Peyer's patch (tissue), 4 donors: Measurements from ENCODE around the gene DKKL1. TPM values are rescaled to one million over a fixed set of nuclear protein-coding genes. Genes with fewer than 3 reads are reported as not detected.

Experiments
- DNase-seq, 3 donors: peaks; one replicate each; pipeline ENCODE4 v3.0.0-alpha.2; 2017 to 2019
- H3K27ac ChIP-seq, 4 donors: fragments of 200-600 bp; sonication (generic); one replicate each; pipeline ENCODE4 v1.5.1; 2016 to 2019
- H3K27me3 ChIP-seq, 2 donors: fragments of 200-600 bp; sonication (generic); one replicate each; pipeline ENCODE4 v1.5.1; 2019
- H3K36me3 ChIP-seq, 3 donors: fragments of 200-600 bp; sonication (generic); one replicate each; pipeline ENCODE4 v1.5.1; 2016 to 2019
- H3K4me1 ChIP-seq, 4 donors: fragments of 200-600 bp; sonication (generic); one replicate each; pipeline ENCODE4 v1.5.1; 2016 to 2019
- H3K4me3 ChIP-seq, 4 donors: fragments of 200-600 bp; sonication (generic); 1 replicate in 3 of 4; 2 replicates in 1 of 4; pipeline ENCODE4 v1.5.1; 2016 to 2019; ENCODE audit warnings: mild to moderate bottlenecking in 1 of 4
- H3K9me3 ChIP-seq, 4 donors: fragments of 200-600 bp; sonication (generic); one replicate each; pipeline ENCODE4 v1.5.1; 2016 to 2019; ENCODE audit warnings: mild to moderate bottlenecking in 1 of 4
- CTCF ChIP-seq, 6 experiments: fragments of 450-650 bp in 4 of 6; fragments of 200-600 bp in 2 of 6; sonication (generic) in 1 of 6; IDR thresholded peaks; one replicate each; pipeline ENCODE4 v1.5.1; 2017 to 2019; ENCODE audit warnings: antibody characterized with exemption in 6 of 6, mild to moderate bottlenecking in 3 of 6, moderate library complexity in 1 of 6
- POLR2A ChIP-seq, 2 donors: fragments of 450-650 bp; IDR thresholded peaks; one replicate each; pipeline ENCODE4 v1.5.1; 2017; ENCODE audit warnings: antibody characterized with exemption in 2 of 2, mild to moderate bottlenecking in 2 of 2, moderate library complexity in 2 of 2
- total RNA-seq, 4 donors: library from RNA; depleted of rRNA; stranded (reverse); fragments of >200 nt; gene quantifications; one replicate each; pipeline ENCODE4 v1.1.0, GENCODE V29; 2016

Gene DKKL1
- total RNA-seq, 4 donors from 2014 or later = not detected

GRCh38 chr19:49333418-49333805, 30.3 kb upstream of the DKKL1 start:
- TF ChIP-seq CTCF (IDR thresholded peaks at IDR 0.05) (no peak), POLR2A (IDR thresholded peaks at IDR 0.05) (no peak)
- Histone ChIP-seq H3K36me3 (no peaks in the 10 kb centered on the region), H3K9me3 (no peaks in the 10 kb centered on the region), H3K4me1 (peaks cover 0 to 20% (median 10%) of the 10 kb centered on the region in 4 donors), H3K4me3 (peak overlapping the region in 1 of 4 donors; percentile 10), H3K27ac (peak overlapping the region in 3 of 4 donors; percentile 32 to 89 (median 85)), H3K27me3 (no peaks in the 10 kb centered on the region)
- DNase-seq = no peak

- Histone ChIP-seq H3K27ac (peak overlapping the region; percentile 32 to 89 (median 62)), H3K27me3 (no peaks in the 10 kb centered on the region), H3K4me1 (peaks cover 0 to 24% (median 12%) of the 10 kb centered on the region in 4 donors), H3K4me3 (peak overlapping the region in 1 of 4 donors; percentile 10), H3K9me3 (no peaks in the 10 kb centered on the region), H3K36me3 (no peaks in the 10 kb centered on the region)
- peak in 2 of 3 donors; percentile 92 to 94 for DNase-seq
- TF ChIP-seq POLR2A (IDR thresholded peaks at IDR 0.05) (no peak), CTCF (IDR thresholded peaks at IDR 0.05) (no peak)
Measured at GRCh38 chr19:49333811-49334288, 29.8 kb upstream of the DKKL1 start.

GRCh38 chr19:49335071-49335783, 28.4 kb upstream of the DKKL1 start, which contains the start of gene CD37:
CD37 (plus strand) TSS chr19:49335406; CDS start chr19:49335541, 135 bp downstream.
- Histone ChIP-seq H3K27ac (peak within 1 kb of the TSS; percentile 40 to 89 (median 78)), H3K9me3 (no peaks in the 10 kb centered on the region), H3K36me3 (no peaks in the 10 kb centered on the region), H3K4me1 (peaks cover 0 to 35% (median 21%) of the 10 kb centered on the region in 4 donors), H3K4me3 (peak within 1 kb of the TSS; percentile 44 to 63 (median 53)), H3K27me3 (no peaks in the 10 kb centered on the region)
- DNase-seq = peak in 2 of 3 donors; percentile 83 to 87
- TF ChIP-seq POLR2A (IDR thresholded peaks at IDR 0.05) (no peak), CTCF (IDR thresholded peaks at IDR 0.05) (peak in 1 of 6 experiments; percentile 1)

GRCh38 chr19:49335784-49336481, 27.7 kb upstream of the DKKL1 start:
- Histone ChIP-seq H3K27ac (peak overlapping the region; percentile 40 to 89 (median 78)), H3K4me3 (peak overlapping the region; percentile 44 to 63 (median 53)), H3K27me3 (no peaks in the 10 kb centered on the region), H3K9me3 (no peaks in the 10 kb centered on the region), H3K36me3 (no peaks in the 10 kb centered on the region), H3K4me1 (peaks cover 0 to 39% (median 24%) of the 10 kb centered on the region in 4 donors)
- TF ChIP-seq POLR2A (IDR thresholded peaks at IDR 0.05) (no peak), CTCF (IDR thresholded peaks at IDR 0.05) (no peak)
- peak in 2 of 3 donors; percentile 37 to 43 for DNase-seq

GRCh38 chr19:49336482-49337266, 27.0 kb upstream of the DKKL1 start:
- peaks cover 0 to 47% (median 25%) of the 10 kb centered on the region in 4 donors for H3K4me1 ChIP-seq

More at GRCh38 chr19:49336482-49337266, 27.0 kb upstream of the DKKL1 start:
- Histone ChIP-seq H3K9me3 (no peaks in the 10 kb centered on the region), H3K27me3 (no peaks in the 10 kb centered on the region), H3K36me3 (no peaks in the 10 kb centered on the region), H3K27ac (peak overlapping the region in 2 of 4 donors; percentile 85 to 89), H3K4me3 (peak overlapping the region in 2 of 4 donors; percentile 60 to 63)
- peak in 2 of 3 donors; percentile 16 to 40 for DNase-seq
- TF ChIP-seq CTCF (IDR thresholded peaks at IDR 0.05) = no peak
- TF ChIP-seq POLR2A (IDR thresholded peaks at IDR 0.05) = no peak
